Thyroid gland (tissue), 4 donors: ENCODE measurements around the gene TLCD2. TPM values are rescaled to one million over a fixed set of nuclear protein-coding genes. Genes with fewer than 3 reads are reported as not detected.
"Not testable (repeated sequence)": the region's sequence is repeated elsewhere in the genome, so short reads cannot be mapped to it uniquely, and the experiment has no call there.

ENCODE experiments used
- DNase-seq, 2 donors: peaks; one replicate each; pipeline ENCODE4 v3.0.0-alpha.2; 2019
- H3K27ac ChIP-seq, 3 donors: fragments of 200-600 bp; sonication (generic); 1 replicate in 2 of 3; 2 replicates in 1 of 3; pipeline ENCODE4 v1.5.1; 2016 to 2019; ENCODE audit warnings: mild to moderate bottlenecking in 1 of 3, moderate library complexity in 1 of 3
- H3K27me3 ChIP-seq: fragments of 200-600 bp; sonication (generic); one replicate; pipeline ENCODE4 v1.5.1; 2019
- H3K36me3 ChIP-seq, 2 donors: fragments of 200-600 bp; sonication (generic); one replicate each; pipeline ENCODE4 v1.5.1; 2016 to 2019
- H3K4me1 ChIP-seq, 2 donors: fragments of 200-600 bp; sonication (generic); one replicate each; pipeline ENCODE4 v1.5.1; 2017 to 2019
- H3K4me3 ChIP-seq, 3 donors: fragments of 200-600 bp; sonication (generic); replicated peaks in 1 of 3; 1 replicate in 2 of 3; 2 replicates in 1 of 3; pipeline ENCODE4 v1.5.1; 2016; ENCODE audit warnings: mild to moderate bottlenecking in 1 of 3
- H3K9me3 ChIP-seq: fragments of 200-600 bp; sonication (generic); one replicate; pipeline ENCODE4 v1.5.1; 2017
- POLR2A ChIP-seq, 2 donors: fragments of 450-650 bp; IDR thresholded peaks; one replicate each; pipeline ENCODE4 v1.6.1; 2017; ENCODE audit warnings: antibody characterized with exemption in 2 of 2, mild to moderate bottlenecking in 2 of 2, moderate library complexity in 1 of 2
- WGBS, 2 donors: methylation state at CpG; one replicate each; pipeline ENCODE4 v1.1.5; 2017; 5-methylcytosine and 5-hydroxymethylcytosine counted together
- intact Hi-C: fragments of 100-400 bp; cut with DNase I; formaldehyde crosslinking; loops from one replicate; pipeline ENCODE4 v1.15.1; 2023
- total RNA-seq, 4 donors: library from RNA; depleted of rRNA; stranded (reverse); fragments of >200 nt; gene quantifications; one replicate each; pipeline ENCODE4 v1.2.3, GENCODE V29; 2016
- TF ChIP-seq, protein P1 (sequence below), 6 experiments: fragments of 200-600 bp in 3 of 6; fragments of 450-650 bp in 3 of 6; sonication (generic) in 3 of 6; IDR thresholded peaks; one replicate each; pipeline ENCODE4 v1.5.1; 2016 to 2019; ENCODE audit warnings: antibody characterized with exemption in 6 of 6, mild to moderate bottlenecking in 2 of 6, inconsistent platforms in 1 of 6, moderate library complexity in 1 of 6

The TLCD2 gene
- total RNA-seq, 4 donors from 2014 or later = 1.7 to 5.6 (median 3.7) TPM

DNA sequence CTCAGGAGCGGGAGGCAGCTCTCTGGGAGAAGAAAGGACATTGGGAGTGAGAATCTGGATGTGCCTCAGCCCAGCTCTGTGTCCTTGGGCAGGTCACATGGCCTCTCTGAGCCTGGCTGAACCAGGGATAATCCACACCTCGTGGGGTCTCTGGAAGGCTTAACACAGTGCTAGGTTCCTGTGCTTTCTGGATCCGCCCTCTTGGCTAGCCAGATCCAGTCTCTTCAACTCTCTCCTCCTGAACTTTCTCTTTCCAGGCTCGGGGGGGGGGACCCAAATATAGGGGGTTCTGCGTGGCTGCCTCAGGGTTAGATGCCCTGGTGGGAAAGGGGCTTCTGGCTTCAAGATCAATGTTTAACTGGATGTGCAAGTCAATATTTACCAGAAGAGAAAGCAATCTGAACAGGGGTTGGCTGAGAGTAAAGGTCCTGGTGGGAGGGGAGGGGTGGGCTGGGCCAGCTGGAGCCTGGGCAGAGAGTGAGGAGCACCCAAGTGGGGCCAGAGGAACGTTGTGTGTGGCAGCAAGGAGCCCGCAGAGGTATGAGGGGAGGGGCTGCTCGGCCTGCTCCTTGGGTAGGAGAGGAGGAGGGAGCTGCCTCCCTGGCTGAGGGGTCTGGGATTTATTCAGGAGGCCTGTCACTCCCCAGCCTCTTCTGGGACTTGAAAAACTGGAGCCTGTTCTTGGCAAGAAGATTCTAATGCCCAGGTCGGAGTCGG is 32.4 kb upstream of the TLCD2 start, which contains the start of gene SERPINF2:
Gene SERPINF2, plus strand, starts transcription at position 501 of the 717 bp plus-strand sequence. CDS start 2,125 bp downstream, outside the sequence.
- Histone ChIP-seq H3K4me1 (peaks cover 0 to 21% of the 10 kb centered on the region in 2 donors), H3K27me3 (no peaks in the 10 kb centered on the region), H3K4me3 (no peak within 1 kb of the TSS), H3K9me3 (no peaks in the 10 kb centered on the region), H3K27ac (peak within 1 kb of the TSS in 1 of 3 donors; percentile 21), H3K36me3 (no peaks in the 10 kb centered on the region)
- intact Hi-C loops = no loop called here
- TF ChIP-seq, protein P1, sequence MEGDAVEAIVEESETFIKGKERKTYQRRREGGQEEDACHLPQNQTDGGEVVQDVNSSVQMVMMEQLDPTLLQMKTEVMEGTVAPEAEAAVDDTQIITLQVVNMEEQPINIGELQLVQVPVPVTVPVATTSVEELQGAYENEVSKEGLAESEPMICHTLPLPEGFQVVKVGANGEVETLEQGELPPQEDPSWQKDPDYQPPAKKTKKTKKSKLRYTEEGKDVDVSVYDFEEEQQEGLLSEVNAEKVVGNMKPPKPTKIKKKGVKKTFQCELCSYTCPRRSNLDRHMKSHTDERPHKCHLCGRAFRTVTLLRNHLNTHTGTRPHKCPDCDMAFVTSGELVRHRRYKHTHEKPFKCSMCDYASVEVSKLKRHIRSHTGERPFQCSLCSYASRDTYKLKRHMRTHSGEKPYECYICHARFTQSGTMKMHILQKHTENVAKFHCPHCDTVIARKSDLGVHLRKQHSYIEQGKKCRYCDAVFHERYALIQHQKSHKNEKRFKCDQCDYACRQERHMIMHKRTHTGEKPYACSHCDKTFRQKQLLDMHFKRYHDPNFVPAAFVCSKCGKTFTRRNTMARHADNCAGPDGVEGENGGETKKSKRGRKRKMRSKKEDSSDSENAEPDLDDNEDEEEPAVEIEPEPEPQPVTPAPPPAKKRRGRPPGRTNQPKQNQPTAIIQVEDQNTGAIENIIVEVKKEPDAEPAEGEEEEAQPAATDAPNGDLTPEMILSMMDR (IDR thresholded peaks at IDR 0.05) = no peak
- no peak for TF ChIP-seq POLR2A (IDR thresholded peaks at IDR 0.05)
- WGBS, 2 donors = 39 to 49% methylated on average over 7 to 8 of the region's 10 CpGs
- peak; percentile 34 to 49 for DNase-seq

DNA sequence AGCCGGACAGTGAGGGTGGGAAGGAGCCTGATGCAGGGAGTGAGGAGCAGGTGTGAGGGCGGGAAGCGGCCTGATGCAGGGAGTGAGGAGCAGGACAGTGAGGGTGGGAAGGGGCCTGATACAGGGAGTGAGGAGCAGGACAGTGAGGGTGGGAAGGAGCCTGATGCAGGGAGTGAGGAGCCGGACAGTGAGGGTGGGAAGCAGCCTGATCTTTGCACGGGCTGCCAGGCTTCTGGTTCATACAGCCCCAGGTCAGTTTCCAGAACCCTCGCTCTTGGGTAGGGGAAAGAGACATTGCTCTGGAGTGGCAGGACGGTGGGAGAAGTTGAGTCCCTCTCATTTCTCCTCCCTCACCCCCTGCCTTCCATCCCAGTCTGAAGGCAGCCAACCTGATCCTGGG is 31.7 kb upstream of the TLCD2 start:
- H3K9me3 ChIP-seq, H3K4me3 ChIP-seq, H3K36me3 ChIP-seq, H3K27ac ChIP-seq, H3K27me3 ChIP-seq, DNase-seq, intact Hi-C loops: not testable (repeated sequence)
- WGBS, 2 donors = 88 to 94% methylated on average over 6 to 7 of the region's 7 CpGs
- peaks cover 0 to 17% of the 10 kb centered on the region in 2 donors for H3K4me1 ChIP-seq

DNA sequence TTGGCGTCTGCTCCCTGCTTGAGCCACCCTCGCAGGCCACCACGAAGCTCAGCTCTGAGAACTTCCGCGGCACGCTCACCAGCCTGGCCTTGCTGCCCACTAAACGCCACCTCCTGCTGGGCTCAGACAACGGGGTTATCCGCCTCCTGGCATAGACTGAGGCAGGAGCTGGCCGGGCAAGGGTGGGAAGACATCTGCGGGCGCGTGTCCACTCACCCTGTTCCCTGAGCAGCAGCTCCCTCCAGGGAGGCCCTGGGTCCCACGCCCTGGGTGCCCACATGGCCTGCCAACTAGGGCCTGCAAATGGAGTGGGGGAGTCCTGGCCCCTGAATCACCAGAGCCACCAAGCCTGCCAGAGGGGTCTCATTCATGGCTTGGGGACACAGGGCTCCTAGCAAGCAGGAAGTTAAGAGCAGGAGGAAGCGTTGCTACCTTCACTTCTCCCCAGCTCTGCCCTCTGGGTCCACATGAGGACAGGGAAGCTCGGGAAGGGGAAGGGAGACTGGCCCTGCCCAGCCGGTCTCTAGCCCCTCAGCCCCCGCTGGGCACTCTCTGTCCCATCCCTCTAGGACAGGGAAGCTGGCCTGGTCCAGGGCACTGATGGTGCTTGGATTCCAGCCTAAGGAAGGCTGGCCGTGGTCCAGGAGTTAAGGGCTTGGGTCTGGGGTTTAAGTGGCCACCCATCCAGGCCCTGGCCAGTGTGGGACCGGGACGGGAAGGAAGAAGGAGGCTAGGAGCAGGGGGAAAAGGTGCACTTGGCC is 27.5 kb upstream of the TLCD2 start:
- Histone ChIP-seq H3K36me3 (peaks cover 4 to 16% of the 10 kb centered on the region in 2 donors), H3K9me3 (no peaks in the 10 kb centered on the region), H3K27ac (no peak overlapping the region), H3K4me3 (no peak overlapping the region), H3K4me1 (peaks cover 0 to 7% of the 10 kb centered on the region in 2 donors), H3K27me3 (no peaks in the 10 kb centered on the region)
- DNase-seq = no peak
- no peak for TF ChIP-seq POLR2A (IDR thresholded peaks at IDR 0.05)
- TF ChIP-seq, protein P1 (IDR thresholded peaks at IDR 0.05) = no peak
- intact Hi-C loops = no loop called here
- 87 to 92% methylated on average over 11 to 18 of the region's 21 CpGs for WGBS, 2 donors

DNA sequence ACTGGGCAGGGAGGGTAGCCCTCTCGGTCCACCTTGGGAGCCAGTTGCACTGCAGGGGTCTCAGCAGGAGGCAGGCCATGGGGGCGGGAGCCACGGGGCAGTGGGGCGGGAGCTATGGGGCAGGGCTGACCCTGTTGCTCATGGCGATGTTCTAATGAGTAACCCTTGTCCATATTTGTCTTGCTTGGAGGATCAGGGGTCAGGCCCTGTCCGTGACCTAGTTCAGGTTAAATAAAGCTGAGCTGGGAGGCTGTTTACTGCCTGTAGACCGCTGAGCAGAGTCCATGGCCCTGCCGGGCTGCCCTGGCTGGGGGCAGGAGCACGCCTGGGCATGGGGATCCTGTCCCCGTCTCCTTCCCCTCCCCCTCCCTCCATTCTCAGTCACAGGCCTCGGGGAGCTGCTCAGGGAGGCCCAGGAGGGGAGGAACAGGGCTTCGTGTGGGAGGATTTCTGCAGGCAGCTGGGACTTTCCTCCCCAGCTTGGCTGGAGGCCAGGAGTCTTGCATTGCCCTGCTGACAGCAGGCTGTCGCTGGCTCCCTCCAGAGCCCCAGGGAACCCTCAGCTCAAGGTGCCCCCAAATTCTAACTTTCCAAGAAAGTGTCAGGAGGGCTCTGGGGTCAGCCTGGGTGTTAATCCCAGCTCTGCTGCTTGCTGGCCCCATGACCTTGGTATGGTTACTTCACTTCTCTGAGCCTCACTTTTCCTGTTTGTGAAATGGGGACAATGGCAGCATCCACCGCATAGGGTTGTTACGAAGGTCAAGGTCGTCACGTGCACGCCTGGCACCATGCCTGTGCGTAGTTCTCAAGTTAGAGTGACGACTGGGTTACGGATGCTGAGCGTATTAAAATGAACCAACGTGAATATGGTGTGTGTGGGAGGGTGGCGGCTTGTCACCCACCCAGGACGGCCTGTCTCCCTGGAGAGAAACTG is 26.4 kb upstream of the TLCD2 start:
- Histone ChIP-seq H3K36me3 (peaks cover 7 to 20% of the 10 kb centered on the region in 2 donors), H3K27me3 (no peaks in the 10 kb centered on the region), H3K4me1 (no peaks in the 10 kb centered on the region), H3K4me3 (no peak overlapping the region), H3K27ac (no peak overlapping the region), H3K9me3 (no peaks in the 10 kb centered on the region)
- TF ChIP-seq POLR2A (IDR thresholded peaks at IDR 0.05) = no peak
- TF ChIP-seq, protein P1 (IDR thresholded peaks at IDR 0.05) = no peak
- peak in 1 of 2 donors; percentile 22 for DNase-seq
- 81 to 87% methylated on average over 15 to 17 of the region's 25 CpGs for WGBS, 2 donors
- intact Hi-C loops = no loop called here

DNA sequence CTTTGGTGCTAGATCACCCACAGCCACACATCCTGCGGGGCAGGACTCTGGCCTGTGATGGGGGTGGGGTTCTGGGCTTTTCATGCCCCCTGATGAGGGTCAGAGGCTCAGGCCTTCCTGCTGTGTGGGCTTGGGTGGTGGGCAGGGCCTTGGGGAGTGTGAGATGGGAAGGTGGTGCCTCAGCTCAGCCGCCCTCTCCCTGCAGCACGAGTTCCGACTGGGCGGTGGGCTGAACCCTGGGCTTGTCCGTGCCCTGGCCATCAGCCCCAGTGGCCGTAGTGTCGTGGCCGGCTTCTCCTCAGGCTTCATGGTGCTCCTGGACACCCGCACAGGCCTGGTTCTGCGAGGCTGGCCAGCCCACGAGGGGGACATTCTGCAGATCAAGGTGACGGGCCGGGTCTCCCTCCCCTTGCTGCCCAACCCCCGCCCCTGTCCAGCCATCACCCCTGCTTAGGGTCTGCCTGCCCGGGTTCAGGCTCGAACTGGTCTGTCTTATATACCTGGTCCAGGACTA is 25.7 kb upstream of the TLCD2 start:
- no peak for TF ChIP-seq POLR2A (IDR thresholded peaks at IDR 0.05)
- peaks cover 7 to 23% of the 10 kb centered on the region in 2 donors for H3K36me3 ChIP-seq
- no peak for DNase-seq
- 91 to 98% methylated on average over 10 to 14 of the region's 17 CpGs for WGBS, 2 donors
- H3K4me3 ChIP-seq = no peak overlapping the region
- no peaks in the 10 kb centered on the region for H3K27me3 ChIP-seq
- intact Hi-C loops = no loop called here
- H3K9me3 ChIP-seq = no peaks in the 10 kb centered on the region
- no peak overlapping the region for H3K27ac ChIP-seq
- peaks cover 0 to under 1% of the 10 kb centered on the region in 2 donors for H3K4me1 ChIP-seq
